RPMI8226 (cell line): ENCODE measurements around the gene SLC6A8.
"Not testable (repeated sequence)": the region's sequence is repeated elsewhere in the genome, so short reads cannot be mapped to it uniquely, and the experiment has no call there.

Source experiments
- DNase-seq: peaks from one replicate; pipeline ENCODE4 v3.0.0-alpha.2; 2015

Gene SLC6A8

GRCh38 chrX:153672531-153673427 lies 14.9 kb upstream of the SLC6A8 start:
- no peak for DNase-seq

- DNase-seq = no peak
Measured at GRCh38 chrX:153673428-153674218, 14.1 kb upstream of the SLC6A8 start, which contains the start of gene PNCK. PNCK (minus strand) TSS chrX:153673813; CDS start chrX:153673076, 737 bp downstream.

- no peak for DNase-seq
Measured at GRCh38 chrX:153674219-153674851, 13.4 kb upstream of the SLC6A8 start.

GRCh38 chrX:153681175-153681574 lies 6.6 kb upstream of the SLC6A8 start:
- no peak for DNase-seq

GRCh38 chrX:153683486-153683885 lies 4.2 kb upstream of the SLC6A8 start:
- not testable (repeated sequence) for DNase-seq

- DNase-seq = no peak
Measured at GRCh38 chrX:153684467-153685155, 3.1 kb upstream of the SLC6A8 start.

GRCh38 chrX:153685156-153685536 lies 2.6 kb upstream of the SLC6A8 start:
- no peak for DNase-seq

GRCh38 chrX:153685751-153686696 lies 1.7 kb upstream of the SLC6A8 start:
- no peak for DNase-seq

GRCh38 chrX:153686711-153687110 lies 1.0 kb upstream of the SLC6A8 start:
- DNase-seq = no peak

GRCh38 chrX:153688071-153688470 lies 345 bp downstream of the SLC6A8 start:
- DNase-seq = no peak

GRCh38 chrX:153688506-153688905 lies 780 bp downstream of the SLC6A8 start:
- no peak for DNase-seq

- DNase-seq = no peak
Measured at GRCh38 chrX:153688911-153689590, 1.3 kb downstream of the SLC6A8 start.

GRCh38 chrX:153689654-153690465 lies 2.1 kb downstream of the SLC6A8 start:
- DNase-seq = no peak

- no peak for DNase-seq
Measured at GRCh38 chrX:153690466-153690865, 2.7 kb downstream of the SLC6A8 start.

GRCh38 chrX:153691032-153691827 lies 3.5 kb downstream of the SLC6A8 start:
- DNase-seq = not testable (repeated sequence)

GRCh38 chrX:153692003-153692402 lies 4.3 kb downstream of the SLC6A8 start:
- DNase-seq = no peak

GRCh38 chrX:153692611-153693156 lies 5.0 kb downstream of the SLC6A8 start:
- no peak for DNase-seq

- no peak for DNase-seq
Measured at GRCh38 chrX:153693216-153694086, 5.7 kb downstream of the SLC6A8 start.
